GM21737 (cell line): ENCODE measurements around the gene RBM10.

Experiments used
- ATAC-seq: cut with Tn5 transposase; IDR thresholded peaks from one replicate; pipeline ENCODE4 v1.9.1; 2021; ENCODE audit warnings: mild to moderate bottlenecking, moderate library complexity; ENCODE audit not compliant: unreplicated experiment

Gene RBM10

GRCh38 chrX:47216393-47216925, 71.4 kb downstream of the RBM10 start:
- ATAC-seq: no peak

- no peak for ATAC-seq
Observed at GRCh38 chrX:47217121-47217851, 72.3 kb downstream of the RBM10 start.

GRCh38 chrX:47217852-47218279, 72.8 kb downstream of the RBM10 start:
- peak; percentile 83 for ATAC-seq

GRCh38 chrX:47218280-47218919, 73.4 kb downstream of the RBM10 start, which contains the start of gene CDK16:
TSS of gene CDK16 (plus strand) at chrX:47218681. CDS start at chrX:47223558, 4,877 bp downstream.
- ATAC-seq: peak; percentile 41

- ATAC-seq: no peak
Observed at GRCh38 chrX:47218920-47219815, 74.1 kb downstream of the RBM10 start.

GRCh38 chrX:47221756-47222155, 76.7 kb downstream of the RBM10 start:
- ATAC-seq: no peak

GRCh38 chrX:47222751-47223350, 77.8 kb downstream of the RBM10 start:
- no peak for ATAC-seq

- ATAC-seq: no peak
Observed at GRCh38 chrX:47223476-47224250, 78.6 kb downstream of the RBM10 start.

GRCh38 chrX:47224266-47224895, 79.4 kb downstream of the RBM10 start:
- no peak for ATAC-seq

- no peak for ATAC-seq
Observed at GRCh38 chrX:47224896-47225290, 79.9 kb downstream of the RBM10 start.

GRCh38 chrX:47226071-47226470, 81.0 kb downstream of the RBM10 start:
- ATAC-seq: no peak

- ATAC-seq: no peak
Observed at GRCh38 chrX:47226531-47227333, 81.7 kb downstream of the RBM10 start.

- ATAC-seq: no peak
Observed at GRCh38 chrX:47227334-47227583, 82.2 kb downstream of the RBM10 start.

- no peak for ATAC-seq
Observed at GRCh38 chrX:47228550-47229270, 83.7 kb downstream of the RBM10 start.

GRCh38 chrX:47229427-47229826, 84.4 kb downstream of the RBM10 start:
- ATAC-seq: no peak

- ATAC-seq: no peak
Observed at GRCh38 chrX:47230136-47230868, 85.3 kb downstream of the RBM10 start.

- no peak for ATAC-seq
Observed at GRCh38 chrX:47231167-47231566, 86.1 kb downstream of the RBM10 start.
